NCI-H1417 treated with DMSO at 0.1 percent for 48 hours (cell line): ENCODE results near the gene EIF4E1B.

Experiments
- DNase-seq: peaks from one replicate; lab custom pipeline; 2025; lab: John Stamatoyannopoulos, UW

EIF4E1B gene

GRCh38 chr5:176626876-176627236, 3.6 kb upstream of the EIF4E1B start:
- no peak for DNase-seq

- no peak for DNase-seq
Measured at GRCh38 chr5:176627582-176627981, 2.9 kb upstream of the EIF4E1B start.

GRCh38 chr5:176628406-176629228, 1.9 kb upstream of the EIF4E1B start:
- DNase-seq = no peak

GRCh38 chr5:176629317-176629852, 1.1 kb upstream of the EIF4E1B start:
- no peak for DNase-seq

GRCh38 chr5:176630681-176631222, 277 bp downstream of the EIF4E1B start:
- DNase-seq = no peak

- no peak for DNase-seq
Measured at GRCh38 chr5:176631383-176632200, 1.1 kb downstream of the EIF4E1B start.

- DNase-seq = no peak
Measured at GRCh38 chr5:176632745-176633144, 2.3 kb downstream of the EIF4E1B start.

- DNase-seq = no peak
Measured at GRCh38 chr5:176633598-176633997, 3.1 kb downstream of the EIF4E1B start.

- no peak for DNase-seq
Measured at GRCh38 chr5:176636426-176636825, 6.0 kb downstream of the EIF4E1B start.

GRCh38 chr5:176637556-176637955, 7.1 kb downstream of the EIF4E1B start:
- DNase-seq = no peak

GRCh38 chr5:176638437-176638836, 8.0 kb downstream of the EIF4E1B start:
- no peak for DNase-seq

GRCh38 chr5:176639208-176639607, 8.7 kb downstream of the EIF4E1B start:
- DNase-seq = no peak

- DNase-seq = no peak
Measured at GRCh38 chr5:176639981-176640380, 9.5 kb downstream of the EIF4E1B start.

GRCh38 chr5:176640616-176641015, 10.1 kb downstream of the EIF4E1B start:
- DNase-seq = no peak

- no peak for DNase-seq
Measured at GRCh38 chr5:176642675-176643490, 12.4 kb downstream of the EIF4E1B start.

- DNase-seq = no peak
Measured at GRCh38 chr5:176643491-176644219, 13.2 kb downstream of the EIF4E1B start.

- no peak for DNase-seq
Measured at GRCh38 chr5:176644294-176644693, 13.8 kb downstream of the EIF4E1B start.

- DNase-seq = no peak
Measured at GRCh38 chr5:176644878-176645670, 14.6 kb downstream of the EIF4E1B start.

- DNase-seq = no peak
Measured at GRCh38 chr5:176646049-176646706, 15.7 kb downstream of the EIF4E1B start.

GRCh38 chr5:176646707-176647029, 16.2 kb downstream of the EIF4E1B start:
- no peak for DNase-seq
